HTR-8/SVneo (cell line): ENCODE results near the gene AADACL3.
"Not testable (repeated sequence)": the region's sequence is repeated elsewhere in the genome, so short reads cannot be mapped to it uniquely, and the experiment has no call there.

Experiments
- DNase-seq: peaks from one replicate; pipeline ENCODE4 v3.0.0; 2011; ENCODE audit warnings: low spot score, mixed read lengths; ENCODE audit not compliant: insufficient read length
- FAIRE-seq: peaks from 2 replicates; lab custom pipeline; 2011; peaks lifted over from hg19 to GRCh38; lab: Jason Lieb, UNC

Gene AADACL3, protein sequence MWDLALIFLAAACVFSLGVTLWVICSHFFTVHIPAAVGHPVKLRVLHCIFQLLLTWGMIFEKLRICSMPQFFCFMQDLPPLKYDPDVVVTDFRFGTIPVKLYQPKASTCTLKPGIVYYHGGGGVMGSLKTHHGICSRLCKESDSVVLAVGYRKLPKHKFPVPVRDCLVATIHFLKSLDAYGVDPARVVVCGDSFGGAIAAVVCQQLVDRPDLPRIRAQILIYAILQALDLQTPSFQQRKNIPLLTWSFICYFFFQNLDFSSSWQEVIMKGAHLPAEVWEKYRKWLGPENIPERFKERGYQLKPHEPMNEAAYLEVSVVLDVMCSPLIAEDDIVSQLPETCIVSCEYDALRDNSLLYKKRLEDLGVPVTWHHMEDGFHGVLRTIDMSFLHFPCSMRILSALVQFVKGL

DNA sequence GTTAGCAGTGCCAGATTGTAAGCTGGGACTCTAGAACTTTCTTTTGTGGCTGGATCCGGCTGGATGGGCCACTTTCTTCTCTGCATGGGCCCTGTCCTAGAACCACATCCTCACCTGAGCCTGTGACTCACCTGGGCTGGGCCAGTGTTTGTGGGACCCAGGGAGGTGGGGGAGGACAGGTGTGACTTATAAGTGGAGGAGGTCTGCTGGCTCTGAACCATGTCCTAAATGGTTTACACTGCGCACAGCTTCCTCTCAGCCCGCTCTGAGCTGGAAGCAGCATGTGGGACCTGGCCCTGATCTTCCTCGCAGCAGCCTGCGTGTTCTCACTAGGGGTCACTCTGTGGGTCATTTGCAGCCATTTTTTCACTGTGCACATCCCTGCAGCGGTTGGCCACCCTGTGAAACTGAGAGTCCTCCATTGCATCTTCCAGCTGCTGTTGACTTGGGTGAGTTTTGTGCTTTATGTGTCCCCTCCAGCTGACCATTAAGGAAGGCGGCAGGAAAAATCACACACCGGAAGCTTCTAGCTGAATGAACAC is at the start of gene AADACL3:
AADACL3 (plus strand) TSS at position 215 of the 542 bp plus-strand sequence; CDS start at position 282, 67 bp downstream.
- DNase-seq (no peak), FAIRE-seq (no peak)

GRCh38 chr1:12666141-12666735 is 49.7 kb upstream of the AADACL3 start:
- no peak for FAIRE-seq
- DNase-seq = no peak

DNA sequence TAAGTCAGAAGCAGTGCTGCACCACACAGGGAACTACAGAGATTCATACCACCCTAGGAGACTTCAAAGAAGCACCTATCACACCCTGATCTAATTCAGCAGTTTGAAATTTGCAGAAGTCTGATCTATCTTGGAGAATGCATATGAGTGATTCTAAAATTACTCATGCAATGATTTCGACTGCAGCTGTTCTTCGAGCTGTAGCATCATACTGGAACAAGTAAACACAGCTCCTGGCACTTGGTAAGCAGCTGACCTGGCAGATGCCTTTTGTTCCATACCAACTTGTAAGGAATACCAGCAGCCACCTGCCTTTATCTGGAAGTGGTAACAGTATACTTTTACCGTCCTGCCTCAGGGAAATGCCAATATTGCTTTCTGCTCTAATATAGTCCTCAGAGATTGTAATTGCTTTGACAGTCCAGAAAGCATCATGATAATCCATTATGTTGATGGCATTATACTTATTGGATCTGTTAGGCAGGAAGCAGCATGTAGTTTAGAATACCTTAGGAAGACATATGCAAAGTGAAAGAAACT is 46.3 kb upstream of the AADACL3 start:
- DNase-seq (no peak), FAIRE-seq (no peak)

- FAIRE-seq (no peak), DNase-seq (no peak)
These were observed 41.6 kb upstream of the AADACL3 start for GRCh38 chr1:12674358-12674757.

DNA sequence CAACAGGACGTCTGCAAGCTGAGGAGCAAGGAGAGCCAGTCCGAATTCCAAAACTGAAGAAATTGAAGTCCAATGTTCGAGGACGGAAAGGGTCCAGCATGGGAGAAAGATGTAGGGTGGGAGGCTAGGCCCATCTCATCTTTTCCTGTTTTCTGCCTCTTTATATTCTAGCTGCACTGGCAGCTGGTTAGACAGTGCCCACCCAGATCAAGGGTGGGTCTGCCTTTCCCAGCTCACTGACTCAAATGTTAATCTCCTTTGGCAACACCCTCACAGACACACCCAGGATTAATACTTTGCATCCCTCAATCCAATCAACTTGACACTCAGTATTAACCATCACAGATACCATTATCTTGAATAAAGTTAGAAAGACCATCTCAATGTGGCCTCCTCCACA is 39.8 kb upstream of the AADACL3 start:
- DNase-seq = not testable (repeated sequence)

GRCh38 chr1:12677565-12677964 is 38.3 kb upstream of the AADACL3 start:
- FAIRE-seq (no peak), DNase-seq (no peak)

More for the DNA sequence above, 39.8 kb upstream of the AADACL3 start:
- not testable (repeated sequence) for FAIRE-seq

- DNase-seq (no peak), FAIRE-seq (no peak)
These were observed 37.6 kb upstream of the AADACL3 start for GRCh38 chr1:12678350-12678749.

DNA sequence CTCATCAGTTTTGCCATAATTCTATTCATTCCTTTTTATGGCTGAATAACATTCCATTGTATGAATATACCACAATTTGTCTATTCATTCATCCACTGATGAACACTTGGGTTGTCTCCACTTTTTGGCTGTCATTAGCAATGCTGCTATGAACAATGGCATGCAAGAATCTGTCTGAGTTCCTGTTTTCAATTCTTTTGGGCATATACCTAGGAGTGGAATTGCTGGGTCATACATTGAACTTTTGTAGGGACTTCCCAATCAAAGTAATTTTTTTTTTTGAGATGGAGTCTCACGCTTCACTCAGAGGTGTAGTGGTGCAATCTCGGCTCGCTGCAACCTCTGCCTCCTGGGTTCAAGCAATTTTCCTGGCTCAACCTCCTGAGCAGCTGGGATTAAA is 37.1 kb upstream of the AADACL3 start:
- no peak for FAIRE-seq
- no peak for DNase-seq

DNA sequence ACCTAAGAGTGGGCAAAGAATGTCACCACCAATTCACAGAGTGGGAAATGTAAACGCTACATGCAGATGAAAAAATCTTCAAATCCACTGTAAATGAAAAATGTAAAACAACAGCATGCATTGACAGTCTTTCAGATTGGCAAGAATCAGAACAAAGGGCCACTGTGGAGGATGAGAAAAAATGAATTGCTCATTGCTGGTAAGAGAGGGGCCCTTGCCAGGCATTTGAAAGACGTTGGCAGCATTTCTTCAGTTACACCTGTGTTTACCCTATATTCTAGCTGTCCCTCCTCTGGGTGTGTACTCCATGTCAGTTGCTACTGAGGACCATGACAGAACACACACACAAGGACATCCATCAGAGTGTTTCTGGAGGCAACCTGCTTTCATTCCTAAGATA is 25.8 kb upstream of the AADACL3 start:
- no peak for DNase-seq
- FAIRE-seq = no peak

GRCh38 chr1:12692967-12693782 is 22.7 kb upstream of the AADACL3 start:
- no peak for FAIRE-seq
- no peak for DNase-seq

DNA sequence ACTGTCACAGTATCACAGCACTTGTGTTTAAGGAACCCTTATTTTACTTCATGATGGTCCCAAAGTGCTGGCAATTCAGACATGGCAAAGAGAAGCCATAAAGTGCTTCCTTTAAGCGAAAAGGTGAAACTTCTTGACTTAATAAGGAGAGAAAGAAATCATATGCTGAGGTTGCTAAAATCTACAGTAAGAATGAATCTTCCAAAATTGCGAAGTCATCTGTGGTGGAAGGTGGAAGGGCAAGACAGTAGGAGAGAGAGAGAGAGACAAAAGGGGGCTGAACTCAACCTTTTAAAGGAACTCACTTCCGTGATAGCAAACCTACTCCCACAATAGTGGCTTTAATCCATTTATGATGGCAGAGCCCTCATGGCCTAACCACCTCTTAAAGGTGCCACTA is 19.3 kb upstream of the AADACL3 start:
- no peak for DNase-seq
- no peak for FAIRE-seq

DNA sequence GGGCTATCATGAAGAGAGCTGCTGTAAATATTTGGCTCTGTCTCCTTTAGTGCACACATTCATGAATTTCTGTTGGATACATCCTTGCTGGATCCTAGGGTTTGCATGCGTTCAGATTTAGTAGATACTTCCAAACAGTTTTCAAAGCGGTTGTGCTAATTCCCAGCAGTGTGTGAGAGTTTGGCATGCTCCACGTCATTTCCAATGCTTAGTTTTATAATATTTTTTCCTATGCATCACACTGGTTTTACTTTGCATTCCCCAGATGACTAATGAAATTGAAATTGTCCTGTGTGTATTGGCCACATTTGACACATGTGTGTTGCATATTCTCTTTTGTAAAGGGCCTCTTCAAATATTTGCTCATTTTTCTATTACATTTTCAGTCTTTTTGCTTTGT is 18.5 kb upstream of the AADACL3 start:
- DNase-seq = no peak
- no peak for FAIRE-seq

- DNase-seq (no peak), FAIRE-seq (no peak)
These were observed 12.0 kb upstream of the AADACL3 start for GRCh38 chr1:12703821-12704451.

GRCh38 chr1:12706061-12706460 is 9.8 kb upstream of the AADACL3 start:
- peak; percentile 48 for FAIRE-seq

DNA sequence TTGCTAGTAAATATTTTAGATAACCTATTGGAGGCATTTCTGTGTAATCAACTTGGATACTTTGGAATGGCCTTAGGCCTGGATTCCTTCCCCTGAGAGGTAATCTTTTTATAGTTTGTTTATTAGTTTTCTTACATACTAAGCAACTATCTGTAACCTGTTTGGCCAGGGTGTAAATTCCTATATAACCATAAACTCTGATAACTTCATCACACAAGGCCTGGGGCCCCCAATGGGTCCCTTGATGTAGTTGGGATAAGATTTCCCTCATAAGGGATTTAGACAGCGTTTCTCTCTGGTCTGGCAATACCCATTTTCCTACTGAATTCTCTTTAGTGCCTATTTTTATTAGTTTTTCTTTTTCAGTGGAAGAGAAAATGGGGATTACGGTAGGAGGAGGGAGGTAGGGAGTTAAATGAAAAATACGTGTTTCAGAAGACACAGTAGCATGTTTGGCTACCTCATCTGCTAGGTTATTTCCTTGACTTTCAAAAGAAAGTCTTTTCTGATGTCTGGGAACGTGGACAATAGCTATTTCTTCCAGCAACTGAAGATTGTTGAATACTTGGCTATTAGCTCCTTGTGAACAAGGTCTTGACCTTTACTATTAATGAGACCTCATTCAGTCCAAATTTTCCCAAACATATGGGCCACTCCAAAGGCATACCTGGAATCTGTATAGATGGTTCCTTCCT is 7.4 kb upstream of the AADACL3 start:
- FAIRE-seq = no peak
- DNase-seq = no peak

More at GRCh38 chr1:12706061-12706460, 9.8 kb upstream of the AADACL3 start:
- DNase-seq = no peak

DNA sequence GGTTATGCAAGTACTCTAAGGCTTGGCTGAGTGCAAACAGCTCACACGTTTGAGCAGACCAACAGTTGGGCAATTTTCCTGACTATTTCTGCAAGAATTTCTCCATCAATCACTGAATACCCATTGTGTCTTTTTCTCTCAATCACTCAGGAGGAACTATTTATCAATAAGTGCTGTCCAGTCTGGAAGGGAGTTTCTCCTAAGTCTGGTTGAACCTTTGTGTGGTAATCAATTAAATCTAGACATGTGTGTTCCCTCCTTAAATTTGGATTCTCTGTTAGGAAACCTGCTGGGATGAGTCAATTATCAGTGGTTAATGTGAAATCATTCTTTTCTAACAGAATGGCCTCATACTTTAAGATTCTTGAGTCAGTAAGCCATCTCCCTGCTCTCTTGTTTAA is 6.8 kb upstream of the AADACL3 start:
- FAIRE-seq (no peak), DNase-seq (no peak)

GRCh38 chr1:12709696-12710095 is 6.2 kb upstream of the AADACL3 start:
- no peak for FAIRE-seq
- no peak for DNase-seq

DNA sequence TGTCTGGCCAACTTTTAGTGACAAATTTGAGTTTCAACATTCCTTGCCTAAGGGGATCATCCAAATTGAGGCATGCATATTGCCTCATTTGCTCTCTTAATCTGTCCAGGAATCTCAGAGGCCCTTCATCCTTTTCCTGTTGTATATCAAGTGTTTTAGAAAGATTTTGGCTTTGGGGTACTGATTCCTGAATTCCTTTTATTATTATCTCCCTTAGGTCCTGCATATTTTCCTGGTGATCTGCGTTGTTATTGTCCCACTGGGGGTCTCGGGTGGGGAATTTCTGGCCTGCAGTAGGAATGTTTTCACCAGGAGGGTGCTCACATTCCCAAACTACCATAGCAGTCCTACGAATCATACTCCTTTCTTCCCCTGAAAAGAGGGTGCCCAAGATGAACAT is 4.4 kb upstream of the AADACL3 start:
- no peak for FAIRE-seq
- no peak for DNase-seq

DNA sequence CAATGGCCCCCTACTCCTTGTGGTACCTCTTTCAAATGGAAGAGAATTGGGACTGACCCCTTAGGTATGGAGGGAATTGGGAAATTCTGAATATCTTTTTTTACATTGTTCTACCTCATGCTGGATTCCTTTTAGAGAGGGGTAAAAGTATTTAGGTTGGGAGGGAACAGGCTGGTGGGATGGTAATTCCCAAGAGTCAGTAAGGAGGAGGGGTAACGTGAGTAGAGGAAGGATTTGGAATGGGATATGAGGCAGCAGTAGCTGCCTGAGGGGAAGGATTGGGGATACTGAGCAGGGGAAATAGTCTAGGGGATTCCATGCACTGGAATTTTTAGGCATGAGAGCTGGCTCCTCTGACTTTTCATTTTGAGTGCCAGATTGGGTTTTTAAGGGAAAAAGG is 3.8 kb upstream of the AADACL3 start:
- FAIRE-seq = no peak
- DNase-seq = no peak
